ENCODE data around the gene KAZN. TPM values are rescaled to one million over a fixed set of nuclear protein-coding genes. Genes with fewer than 3 reads are reported as not detected.

KAZN gene
- total and polyA plus RNA-seq, 2 of the 8 experiments (the other 6 are each of a cell fraction or from before 2014, with no cell fraction given), result 3.7 to 11.8 TPM

DNA sequence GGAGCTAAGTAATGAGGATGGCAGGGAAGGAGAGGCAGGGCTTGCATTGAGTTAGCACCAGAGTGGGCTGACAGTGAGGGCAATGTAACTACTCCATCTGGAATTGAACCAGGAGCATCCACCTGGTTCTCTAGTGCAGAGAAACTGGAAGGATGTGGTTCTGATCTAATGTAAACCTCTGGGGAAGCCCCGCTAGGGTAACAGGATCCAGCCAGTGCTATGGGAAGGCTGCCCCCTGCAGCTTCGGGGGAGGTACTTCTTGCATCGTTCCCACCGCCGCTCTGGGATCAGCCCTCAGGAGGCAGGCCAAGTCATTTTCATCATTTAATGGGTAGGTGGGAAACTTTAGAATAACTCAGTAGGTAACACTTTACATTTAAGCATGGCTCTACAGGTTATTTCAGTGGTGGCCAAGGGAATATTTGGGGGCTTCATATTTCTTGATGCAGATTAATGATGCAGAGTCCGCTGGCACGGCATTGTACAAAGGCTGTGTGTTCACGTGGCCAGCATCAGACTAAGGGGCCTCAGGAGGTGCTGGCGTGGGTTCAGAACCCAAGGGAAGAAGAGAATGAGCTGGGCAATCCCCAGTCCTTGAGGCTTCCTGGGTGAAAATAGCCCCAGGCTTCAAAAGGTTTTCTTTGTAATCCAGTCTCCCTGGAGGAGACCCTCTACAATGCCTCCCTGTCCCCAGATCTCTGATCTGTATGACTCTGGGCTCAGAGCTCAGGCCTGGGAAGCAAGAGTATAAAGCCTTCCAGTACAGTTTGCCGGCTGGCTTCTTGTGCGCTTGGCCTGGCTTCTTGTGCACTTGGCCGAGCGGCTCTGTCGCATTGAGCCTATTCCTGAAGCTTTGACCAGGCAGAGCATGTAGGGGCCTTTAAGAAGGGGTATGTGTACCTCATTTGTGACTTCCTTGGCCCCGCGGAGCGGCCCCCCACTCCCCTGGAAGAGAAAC, 26.4 kb upstream of the KAZN start:
- ChIA-PET CTCF (ENCODE audit: partially characterized antibody) (interaction anchor here (0.6 to 3.9 kb wide), 32 partner anchors 8 to 516 kb away, joined by 3 to 24 read pairs (median 3); no protein-coding TSS in a partner anchor), POLR2A (ENCODE audit: partially characterized antibody) (interaction anchor here (0.9 to 1.3 kb wide), 2 partner anchors 21 to 27 kb away, joined by 3 read pairs; partner anchors contain the start of gene KAZN)
- no peak overlapping the region for H3K27ac ChIP-seq (ENCODE audit: low read depth, low read length)
- no peak overlapping the region for H2BK20ac ChIP-seq (ENCODE audit: low read length)
- FAIRE-seq (peak; percentile 45), DNase-seq (ENCODE audit: low read depth in 1 of 2, low spot score in 2 of 2) (peak in 1 of 2 experiments; percentile 78)
- H2BK15ac ChIP-seq (ENCODE audit: low read length), result no peak overlapping the region
- peaks cover 0 to 4% (median 0%) of the 10 kb centered on the region in 4 experiments; a peak in 2 of 7 replicates for H3K4me1 ChIP-seq (replicated peaks in 1 of 4; ENCODE audit: control insufficient read depth in 3 of 4, insufficient read depth in 4 of 4, low read length in 3 of 4)
- H3K23me2 ChIP-seq (ENCODE audit: low read depth, low read length), result peaks cover 3% of the 10 kb centered on the region; the same call in 1 of the 2 replicates
- no peak overlapping the region for H3K23ac ChIP-seq (ENCODE audit: insufficient read length)
- H4K20me1 ChIP-seq (replicated peaks in 1 of 2; ENCODE audit: control insufficient read depth in 1 of 2, insufficient read depth in 2 of 2, low read length in 2 of 2), result peaks cover 0 to 2% of the 10 kb centered on the region in 2 experiments
- peak overlapping the region; percentile 99 for H2AFZ ChIP-seq (ENCODE audit: low read length)
- no peak overlapping the region for H3K4me3 ChIP-seq (ENCODE audit: extremely low read depth in 1 of 4, insufficient read depth in 2 of 4, low read depth in 3 of 4, low read length in 4 of 4)
- H2AK5ac ChIP-seq (ENCODE audit: low read depth, low read length), result no peak overlapping the region
- no peak overlapping the region for H3K56ac ChIP-seq (replicated peaks; ENCODE audit: insufficient read length, low read depth, low read length)
- H2BK5ac ChIP-seq (ENCODE audit: low read depth, low read length), result no peak overlapping the region
- H4K91ac ChIP-seq (replicated peaks; ENCODE audit: insufficient read length, low read length), result peak overlapping the region; percentile 8
- peak overlapping the region; percentile 30; the same call in 1 of the 2 replicates for H2BK12ac ChIP-seq (ENCODE audit: low read depth, low read length)
- no peaks in the 10 kb centered on the region for H3K79me2 ChIP-seq (ENCODE audit: control insufficient read depth in 1 of 2, insufficient read depth in 2 of 2, low read length in 2 of 2)
- H3K9ac ChIP-seq (replicated peaks in 1 of 4; ENCODE audit: extremely low read depth in 1 of 4, low read depth in 3 of 4, low read length in 3 of 4), result no peak overlapping the region
- no peak overlapping the region for H2BK120ac ChIP-seq (replicated peaks; ENCODE audit: low read depth, low read length)
- H4K5ac ChIP-seq (ENCODE audit: insufficient read length, low read depth, low read length), result no peak overlapping the region
- H3K18ac ChIP-seq (ENCODE audit: extremely low read depth, low read length), result no peak overlapping the region; the same call in 1 of the 2 replicates
- H3K4ac ChIP-seq (replicated peaks; ENCODE audit: insufficient read length, low read depth, low read length), result no peak overlapping the region
- WGBS, 2 experiments (ENCODE audit: extremely low coverage in 1 of 2, insufficient coverage in 1 of 2, insufficient read length in 1 of 2, insufficient replicate concordance in 2 of 2, low coverage in 1 of 2, low lambda C conversion rate in 2 of 2, missing lambda C conversion rate in 1 of 2), result 73% methylated on average over 17 of the region's 17 CpGs; no CpG with 5 or more reads in 1 of the 2 experiments
- no peaks in the 10 kb centered on the region for H3K9me3 ChIP-seq (ENCODE audit: insufficient read depth in 2 of 2, low read depth in 1 of 2, low read length in 1 of 2)
- H3K14ac ChIP-seq (ENCODE audit: insufficient read length), result no peak overlapping the region
- H4K8ac ChIP-seq (ENCODE audit: extremely low read depth, insufficient read depth, low read length), result no peak overlapping the region; the same call in 1 of the 2 replicates
- no peaks in the 10 kb centered on the region for H3K79me1 ChIP-seq (ENCODE audit: low read depth, low read length)
- no peaks in the 10 kb centered on the region; a peak in 1 of 7 replicates for H3K27me3 ChIP-seq (replicated peaks in 1 of 4; ENCODE audit: control insufficient read depth in 3 of 4, extremely low read depth in 1 of 4, insufficient read depth in 3 of 4, low read length in 3 of 4)
- H3K4me2 ChIP-seq (ENCODE audit: insufficient read depth in 1 of 2, low read depth in 2 of 2, low read length in 2 of 2), result peak overlapping the region in 1 of 2 experiments; percentile 26; a peak in 1 of 4 replicates
- H3K36me3 ChIP-seq (ENCODE audit: control insufficient read depth in 2 of 4, insufficient read depth in 4 of 4, low read length in 3 of 4), result no peaks in the 10 kb centered on the region
- TF ChIP-seq CHD1 (IDR thresholded peaks at IDR 0.05; ENCODE audit: low read depth, low read length), result no peak
- peak; percentile 81 to 87 (median 84) for TF ChIP-seq CTCF (IDR thresholded peaks at IDR 0.05; ENCODE audit: control extremely low read depth in 1 of 3, insufficient read depth in 1 of 3, low read depth in 1 of 3, low read length in 3 of 3)
- no peak for TF ChIP-seq HDAC2 (IDR thresholded peaks at IDR 0.05; ENCODE audit: borderline replicate concordance in 1 of 2, low read depth in 2 of 2, low read length in 2 of 2)
- TF ChIP-seq CBX5 (IDR thresholded peaks at IDR 0.05; ENCODE audit: low read depth, low read length), result no peak
- TF ChIP-seq CBX8 (IDR thresholded peaks at IDR 0.05; ENCODE audit: borderline replicate concordance, low read depth, low read length), result no peak
- 0 out of 2 replicates have a peak, but pooled peaks have one; percentile 32 for TF ChIP-seq YY1 (IDR thresholded peaks at IDR 0.05; ENCODE audit: low read depth, low read length)
- TF ChIP-seq EP300 (IDR thresholded peaks at IDR 0.05; ENCODE audit: borderline replicate concordance in 1 of 2, low read depth in 2 of 2, low read length in 2 of 2), result 0 out of 3 replicates have a peak, but pooled peaks of 1 of the 2 experiments have one; percentile 9
